ENCODE results near the gene SEC16B. TPM values are rescaled to one million over a fixed set of nuclear protein-coding genes. Genes with fewer than 3 reads are reported as not detected.

SEC16B gene
- total RNA-seq, 1 experiment from 2014 or later, result 0.07 TPM

DNA sequence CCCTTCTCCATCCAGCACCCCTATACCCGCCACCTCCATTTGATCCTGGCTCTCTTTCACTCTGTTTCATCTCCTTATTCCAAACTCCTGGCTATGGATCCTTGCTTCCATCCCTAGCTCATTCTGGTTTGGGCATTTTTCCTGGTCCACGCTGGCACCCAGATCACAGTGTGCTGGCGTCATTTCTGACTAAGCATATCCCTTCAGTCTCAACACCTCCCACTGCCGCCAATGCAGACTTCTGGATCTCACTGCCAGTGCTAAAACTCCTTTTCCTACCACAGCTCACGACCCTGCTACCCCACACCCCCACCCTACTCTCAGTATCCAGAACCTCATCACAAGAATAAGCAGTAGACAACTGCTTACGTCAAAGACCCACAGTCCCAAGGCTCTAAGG lies 16.3 kb downstream of the SEC16B start:
- no peaks in the 10 kb centered on the region for H3K36me3 ChIP-seq (ENCODE audit: low read depth, low read length)
- no peaks in the 10 kb centered on the region for H3K9me2 ChIP-seq (replicated peaks; ENCODE audit: low read length)
- ChIA-PET CTCF (no interaction called here), POLR2A (ENCODE audit: unreplicated experiment) (no interaction called here)
- no peaks in the 10 kb centered on the region for H3K9me3 ChIP-seq (ENCODE audit: low read length)
- H3K79me2 ChIP-seq (ENCODE audit: low read length), result no peaks in the 10 kb centered on the region
- intact Hi-C loops (cut with micrococcal nuclease), result no loop called here
- DNase-seq, result no peak
- no peaks in the 10 kb centered on the region for H4K20me1 ChIP-seq (ENCODE audit: low read length)
- H3K27me3 ChIP-seq (ENCODE audit: low read length), result no peaks in the 10 kb centered on the region
- TF ChIP-seq EZH2 (IDR thresholded peaks at IDR 0.05; ENCODE audit: low read length, unreplicated experiment) (no peak), EZH2phosphoT487 (IDR thresholded peaks at IDR 0.05; ENCODE audit: borderline replicate concordance, low read length) (no peak)
- TF ChIP-seq, protein P1, sequence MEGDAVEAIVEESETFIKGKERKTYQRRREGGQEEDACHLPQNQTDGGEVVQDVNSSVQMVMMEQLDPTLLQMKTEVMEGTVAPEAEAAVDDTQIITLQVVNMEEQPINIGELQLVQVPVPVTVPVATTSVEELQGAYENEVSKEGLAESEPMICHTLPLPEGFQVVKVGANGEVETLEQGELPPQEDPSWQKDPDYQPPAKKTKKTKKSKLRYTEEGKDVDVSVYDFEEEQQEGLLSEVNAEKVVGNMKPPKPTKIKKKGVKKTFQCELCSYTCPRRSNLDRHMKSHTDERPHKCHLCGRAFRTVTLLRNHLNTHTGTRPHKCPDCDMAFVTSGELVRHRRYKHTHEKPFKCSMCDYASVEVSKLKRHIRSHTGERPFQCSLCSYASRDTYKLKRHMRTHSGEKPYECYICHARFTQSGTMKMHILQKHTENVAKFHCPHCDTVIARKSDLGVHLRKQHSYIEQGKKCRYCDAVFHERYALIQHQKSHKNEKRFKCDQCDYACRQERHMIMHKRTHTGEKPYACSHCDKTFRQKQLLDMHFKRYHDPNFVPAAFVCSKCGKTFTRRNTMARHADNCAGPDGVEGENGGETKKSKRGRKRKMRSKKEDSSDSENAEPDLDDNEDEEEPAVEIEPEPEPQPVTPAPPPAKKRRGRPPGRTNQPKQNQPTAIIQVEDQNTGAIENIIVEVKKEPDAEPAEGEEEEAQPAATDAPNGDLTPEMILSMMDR (conservative IDR thresholded peaks at IDR 0.05; ENCODE audit: low read depth, low read length), result no peak
- no peak overlapping the region for H3K4me2 ChIP-seq (ENCODE audit: low read length)
- H3K27ac ChIP-seq (ENCODE audit: low read length), result no peak overlapping the region
- H3K9ac ChIP-seq (ENCODE audit: low read length), result no peak overlapping the region
- BruUV-seq (replicated peaks), result no TSS peak
- no peak overlapping the region for H2AFZ ChIP-seq (ENCODE audit: low read length)
- ATAC-seq, result no peak
- no peaks in the 10 kb centered on the region for H3F3A ChIP-seq (ENCODE audit: low read length, unreplicated experiment)
- H3K4me3 ChIP-seq (ENCODE audit: low read length), result no peak overlapping the region
- no peaks in the 10 kb centered on the region for H3K4me1 ChIP-seq (ENCODE audit: insufficient read depth, low read length)

DNA sequence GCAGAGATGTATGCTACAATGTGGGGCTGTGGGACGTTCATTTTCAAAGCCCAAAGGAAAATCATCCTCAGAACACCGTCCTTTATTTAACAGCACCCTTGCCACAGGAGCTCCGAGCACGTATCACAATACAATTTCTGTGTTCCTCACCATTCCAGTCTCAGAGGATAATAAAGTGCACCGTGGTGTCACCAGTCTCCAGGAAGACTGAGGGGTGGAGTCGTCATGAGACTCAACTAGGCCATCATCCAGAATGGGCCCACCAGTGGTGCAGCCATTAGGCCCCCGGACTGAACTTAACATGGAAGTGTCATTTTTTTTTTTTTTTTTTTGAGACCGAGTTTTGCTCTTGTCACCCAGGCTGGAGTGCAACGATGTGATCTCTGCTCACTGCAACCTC lies 17.2 kb downstream of the SEC16B start:
- no peaks in the 10 kb centered on the region for H4K20me1 ChIP-seq (ENCODE audit: low read length)
- H3K9me2 ChIP-seq (replicated peaks; ENCODE audit: low read length), result no peaks in the 10 kb centered on the region
- H2AFZ ChIP-seq (ENCODE audit: low read length), result no peak overlapping the region
- no peak overlapping the region for H3K4me2 ChIP-seq (ENCODE audit: low read length)
- ATAC-seq (no peak), DNase-seq (no peak)
- no peaks in the 10 kb centered on the region for H3K9me3 ChIP-seq (ENCODE audit: low read length)
- H3K36me3 ChIP-seq (ENCODE audit: low read depth, low read length), result no peaks in the 10 kb centered on the region
- CTCF ChIA-PET, result no interaction called here
- POLR2A ChIA-PET (ENCODE audit: unreplicated experiment), result no interaction called here
- no peaks in the 10 kb centered on the region for H3K27me3 ChIP-seq (ENCODE audit: low read length)
- H3K27ac ChIP-seq (ENCODE audit: low read length), result no peak overlapping the region
- no peak overlapping the region for H3K9ac ChIP-seq (ENCODE audit: low read length)
- no peak overlapping the region for H3K4me3 ChIP-seq (ENCODE audit: low read length)
- TF ChIP-seq, protein P1 (conservative IDR thresholded peaks at IDR 0.05; ENCODE audit: low read depth, low read length), result no peak
- no peak for TF ChIP-seq EZH2phosphoT487 (IDR thresholded peaks at IDR 0.05; ENCODE audit: borderline replicate concordance, low read length)
- TF ChIP-seq EZH2 (IDR thresholded peaks at IDR 0.05; ENCODE audit: low read length, unreplicated experiment), result no peak
- intact Hi-C loops (cut with micrococcal nuclease), result no loop called here
- H3K79me2 ChIP-seq (ENCODE audit: low read length), result no peaks in the 10 kb centered on the region
- H3F3A ChIP-seq (ENCODE audit: low read length, unreplicated experiment), result no peaks in the 10 kb centered on the region
- BruUV-seq (replicated peaks), result no TSS peak
- H3K4me1 ChIP-seq (ENCODE audit: insufficient read depth, low read length), result no peaks in the 10 kb centered on the region

DNA sequence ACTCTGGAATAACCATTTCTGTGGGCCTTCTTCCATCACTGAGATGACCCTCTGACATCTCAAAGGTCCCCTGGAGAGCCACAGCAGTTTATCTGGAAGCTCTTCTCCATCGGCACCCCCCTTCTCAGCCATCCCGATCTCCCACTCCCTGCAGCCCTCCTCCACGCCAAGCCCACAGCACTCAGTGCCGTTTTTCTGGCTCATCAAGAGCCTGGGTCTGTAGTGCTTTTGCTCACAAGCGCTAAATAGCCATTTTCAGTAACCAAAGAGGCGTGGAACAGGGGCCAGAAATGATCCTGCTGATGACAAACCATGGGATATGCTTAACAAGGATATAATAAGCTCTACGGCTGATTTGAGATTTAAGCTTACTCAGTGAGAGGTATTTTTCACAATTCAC lies 17.6 kb downstream of the SEC16B start:
- Histone ChIP-seq H3K9me2 (replicated peaks; ENCODE audit: low read length) (no peaks in the 10 kb centered on the region), H3K9me3 (ENCODE audit: low read length) (no peaks in the 10 kb centered on the region), H2AFZ (ENCODE audit: low read length) (no peak overlapping the region), H3K36me3 (ENCODE audit: low read depth, low read length) (no peaks in the 10 kb centered on the region), H3F3A (ENCODE audit: low read length, unreplicated experiment) (no peaks in the 10 kb centered on the region), H3K4me2 (ENCODE audit: low read length) (no peak overlapping the region), H3K27me3 (ENCODE audit: low read length) (no peaks in the 10 kb centered on the region), H3K27ac (ENCODE audit: low read length) (no peak overlapping the region), H3K4me1 (ENCODE audit: insufficient read depth, low read length) (no peaks in the 10 kb centered on the region), H4K20me1 (ENCODE audit: low read length) (no peaks in the 10 kb centered on the region), H3K4me3 (ENCODE audit: low read length) (no peak overlapping the region), H3K79me2 (ENCODE audit: low read length) (no peaks in the 10 kb centered on the region), H3K9ac (ENCODE audit: low read length) (no peak overlapping the region)
- ChIA-PET POLR2A (ENCODE audit: unreplicated experiment) (no interaction called here), CTCF (no interaction called here)
- intact Hi-C loops (cut with micrococcal nuclease), result no loop called here
- no peak for DNase-seq
- no TSS peak for BruUV-seq (replicated peaks)
- TF ChIP-seq, protein P1 (conservative IDR thresholded peaks at IDR 0.05; ENCODE audit: low read depth, low read length), result no peak
- TF ChIP-seq EZH2phosphoT487 (IDR thresholded peaks at IDR 0.05; ENCODE audit: borderline replicate concordance, low read length), result no peak
- no peak for TF ChIP-seq EZH2 (IDR thresholded peaks at IDR 0.05; ENCODE audit: low read length, unreplicated experiment)
- no peak for ATAC-seq
